Stimulated activated CD4-positive, alpha-beta T cell treated with anti-CD3 and anti-CD28 coated beads, Interleukin-15, amount 100 ng/mL, for 1 hour (primary cell): ENCODE data around the gene SH3BGRL.
"Not testable (repeated sequence)": the region's sequence is repeated elsewhere in the genome, so short reads cannot be mapped to it uniquely, and the experiment has no call there.

Experiments
- DNase-seq, 2 donors: peaks; one replicate each; pipeline ENCODE4 v3.0.0-alpha.2; 2020; ENCODE audit warnings: low read depth in 1 of 2, low spot score in 1 of 2

SH3BGRL gene

DNA sequence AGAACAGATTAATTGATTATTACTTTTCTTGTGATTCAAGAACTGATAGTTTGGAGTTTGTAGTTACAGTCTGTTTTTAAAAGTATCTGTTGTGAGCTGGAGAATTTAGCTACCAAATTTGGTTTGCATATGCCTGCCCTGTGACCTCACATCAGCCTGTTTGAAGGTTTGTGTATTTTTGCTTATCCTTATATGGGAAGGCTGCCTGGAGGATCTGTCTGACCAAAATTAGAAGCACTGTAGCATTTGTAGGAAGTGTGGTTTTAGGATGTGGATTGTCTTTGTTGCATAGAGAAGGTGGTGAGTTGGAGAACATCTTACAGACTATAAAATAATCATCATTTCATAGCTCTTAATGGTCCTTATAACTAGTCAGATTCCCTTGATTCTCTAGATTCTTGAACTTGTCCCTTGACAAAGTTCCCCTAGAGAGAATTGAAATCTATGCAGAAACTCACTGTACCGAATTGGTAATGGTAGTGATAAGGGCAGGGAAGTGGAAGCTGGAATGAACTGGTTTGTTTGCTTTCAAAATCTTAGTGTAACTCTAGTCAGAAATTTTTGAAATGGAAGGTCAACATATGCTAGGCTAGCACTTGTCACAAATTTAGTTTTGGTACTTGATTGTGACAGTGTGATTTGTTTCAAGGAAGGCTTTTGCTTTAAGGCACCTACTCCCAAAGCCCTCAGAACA is 57.3 kb downstream of the SH3BGRL start:
- no peak for DNase-seq

- no peak for DNase-seq
These were observed 58.0 kb downstream of the SH3BGRL start for GRCh38 chrX:81259714-81260395.

DNA sequence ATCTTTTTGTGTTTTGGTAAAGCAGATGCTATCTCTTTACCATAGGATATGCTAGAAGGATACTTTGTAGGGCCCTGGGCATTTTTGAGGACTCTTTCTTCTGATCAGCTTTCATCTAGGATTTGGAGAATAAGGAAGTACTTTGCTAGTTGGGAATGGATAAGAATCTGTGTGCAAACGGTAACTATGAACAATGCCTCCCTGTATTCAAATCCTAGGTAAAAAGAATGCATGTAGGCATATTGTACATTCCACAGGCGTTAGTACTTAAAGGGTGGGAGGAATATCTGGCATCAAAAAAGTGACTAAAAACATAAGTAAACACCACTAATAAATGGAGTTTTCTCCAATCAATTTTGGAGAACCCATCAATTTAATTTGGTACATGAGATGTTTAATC is 59.7 kb downstream of the SH3BGRL start:
- no peak for DNase-seq

- DNase-seq = no peak
These were observed 61.2 kb downstream of the SH3BGRL start for GRCh38 chrX:81263059-81263458.

GRCh38 chrX:81278616-81279015 is 76.7 kb downstream of the SH3BGRL start:
- DNase-seq = no peak

DNA sequence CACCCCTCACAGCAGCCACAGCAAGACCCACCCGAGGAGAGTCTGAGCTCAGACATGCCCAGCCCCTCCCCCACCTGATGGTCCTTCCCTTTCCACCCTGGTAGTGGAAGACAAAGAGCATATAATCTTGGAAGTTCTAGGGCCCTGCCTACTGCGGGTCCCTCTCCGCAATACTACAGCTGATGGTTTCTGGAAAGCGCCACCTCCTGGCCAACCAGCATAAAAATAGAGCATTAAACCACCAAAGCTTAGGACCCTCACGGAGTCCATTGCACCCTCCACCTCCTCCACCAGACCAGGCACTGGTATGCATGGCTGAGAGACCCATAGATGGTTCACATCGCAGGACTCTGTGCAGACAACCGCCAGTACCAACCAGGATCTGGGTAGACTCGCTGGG is 78.2 kb downstream of the SH3BGRL start:
- DNase-seq = no peak

GRCh38 chrX:81286075-81286474 is 84.2 kb downstream of the SH3BGRL start:
- DNase-seq = no peak

- no peak for DNase-seq
These were observed 84.7 kb downstream of the SH3BGRL start for GRCh38 chrX:81286608-81287007.

DNA sequence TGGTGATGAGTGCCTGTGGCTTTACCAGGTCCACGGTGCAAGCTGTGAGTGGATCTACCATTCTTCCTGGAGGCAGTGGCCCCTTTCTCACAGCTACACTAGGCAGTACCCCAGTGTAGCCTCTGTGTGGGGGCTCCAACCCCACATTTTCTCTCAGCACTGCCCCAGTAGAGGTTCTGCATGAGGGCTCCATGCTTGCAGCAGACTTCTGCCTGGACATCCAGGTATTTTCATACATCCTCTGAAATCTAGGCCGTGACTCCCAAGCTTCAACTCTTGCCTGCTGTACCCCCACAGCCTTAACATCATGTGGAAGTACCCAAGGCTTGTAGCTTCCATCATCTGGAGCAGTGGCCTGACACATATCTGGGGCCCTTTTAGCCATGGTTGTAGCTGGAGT is 90.1 kb downstream of the SH3BGRL start:
- no peak for DNase-seq

DNA sequence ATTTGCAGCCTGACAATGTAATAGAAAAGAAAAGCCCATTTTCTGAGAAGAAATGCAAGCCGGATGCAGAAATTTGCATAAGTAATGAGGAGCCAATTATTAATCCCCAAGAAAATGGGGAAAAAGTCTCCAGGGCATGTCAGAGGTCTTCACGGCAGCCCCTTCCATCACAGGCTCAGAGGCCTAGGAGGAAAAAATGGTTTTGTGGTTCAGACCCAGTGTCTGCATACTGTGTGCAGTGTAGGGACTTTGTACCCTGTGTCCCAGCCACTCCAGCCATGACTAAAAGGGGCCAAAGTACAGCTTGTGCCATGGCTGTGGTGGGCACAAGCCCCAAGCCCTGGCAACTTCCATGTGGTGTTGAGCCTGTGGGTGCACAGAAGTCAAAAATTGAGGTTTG is 92.2 kb downstream of the SH3BGRL start:
- no peak for DNase-seq

DNA sequence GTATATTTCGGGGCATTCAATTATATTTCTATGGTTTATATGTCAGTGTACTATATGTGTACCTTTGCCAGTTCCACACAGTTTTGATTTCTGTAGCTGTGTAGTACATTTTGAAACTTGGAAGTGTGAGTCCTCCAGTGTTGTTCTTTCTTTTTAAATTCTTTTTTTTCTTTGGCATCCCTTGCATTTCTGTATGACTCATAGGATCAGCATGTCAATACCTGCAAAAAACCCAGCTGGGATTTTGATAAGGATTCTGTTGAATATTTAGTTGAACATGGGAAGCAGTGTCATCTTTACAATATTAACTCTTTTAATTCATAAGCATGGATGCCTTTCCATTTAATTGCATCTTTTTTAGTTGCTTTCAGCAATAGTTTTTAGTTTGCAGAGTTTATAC is 100.0 kb downstream of the SH3BGRL start:
- no peak for DNase-seq

GRCh38 chrX:81304563-81304962 is 102.7 kb downstream of the SH3BGRL start:
- no peak for DNase-seq

DNA sequence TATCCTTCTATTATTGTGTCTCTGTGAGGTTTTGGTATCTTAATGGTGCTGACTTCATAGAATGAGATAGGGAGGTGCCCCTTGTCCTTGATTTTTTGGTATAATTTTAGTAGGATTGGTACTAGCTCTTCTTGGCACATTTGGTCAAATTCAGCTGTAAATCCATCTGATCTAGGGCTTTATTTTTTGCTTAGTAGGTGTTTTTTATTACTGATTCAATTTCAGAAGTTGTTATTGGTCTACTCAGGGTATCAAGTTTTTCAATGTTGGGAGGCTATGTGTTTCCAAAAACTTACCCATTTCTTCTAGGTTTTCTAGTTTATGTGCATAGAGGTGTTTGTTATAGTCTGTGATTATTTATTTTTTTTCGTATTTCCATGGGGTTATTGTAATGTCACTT is 103.3 kb downstream of the SH3BGRL start:
- no peak for DNase-seq

DNA sequence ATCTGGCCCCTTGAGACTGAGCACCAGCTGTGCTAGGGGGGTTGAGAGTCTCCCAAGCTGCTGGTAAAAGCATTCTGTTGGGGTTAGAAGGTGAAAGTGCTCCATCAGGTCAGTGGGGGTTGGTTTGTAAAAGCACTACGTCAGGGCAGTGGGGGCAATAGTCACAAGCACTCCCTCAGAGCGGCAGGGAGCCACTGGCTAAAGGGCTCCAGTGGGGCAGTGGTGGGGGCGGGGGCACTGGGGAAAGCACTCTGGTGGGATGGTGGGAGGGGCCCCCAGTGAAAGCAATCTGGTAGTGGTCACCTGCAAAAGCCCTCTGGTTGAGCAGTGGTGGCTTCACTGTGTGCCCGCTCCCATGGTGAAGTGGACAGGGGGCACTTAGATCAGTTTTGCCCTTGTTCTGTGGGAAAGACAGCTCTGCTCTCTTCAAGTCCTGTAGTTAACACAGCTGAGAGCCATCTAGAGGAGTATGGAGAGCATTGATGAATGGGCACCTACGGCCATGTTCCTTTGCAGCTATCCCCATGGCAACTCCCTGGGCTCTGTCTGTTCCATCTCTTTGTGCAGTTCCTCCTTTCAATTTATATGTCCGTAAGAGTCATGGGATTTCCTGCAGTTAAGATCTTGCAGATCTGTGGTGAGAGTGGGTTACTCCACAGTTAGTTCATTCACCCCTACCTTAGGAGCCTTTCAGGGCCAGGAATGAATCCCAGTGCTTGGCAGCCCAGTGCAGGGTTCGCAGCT is 106.4 kb downstream of the SH3BGRL start:
- DNase-seq = no peak

DNA sequence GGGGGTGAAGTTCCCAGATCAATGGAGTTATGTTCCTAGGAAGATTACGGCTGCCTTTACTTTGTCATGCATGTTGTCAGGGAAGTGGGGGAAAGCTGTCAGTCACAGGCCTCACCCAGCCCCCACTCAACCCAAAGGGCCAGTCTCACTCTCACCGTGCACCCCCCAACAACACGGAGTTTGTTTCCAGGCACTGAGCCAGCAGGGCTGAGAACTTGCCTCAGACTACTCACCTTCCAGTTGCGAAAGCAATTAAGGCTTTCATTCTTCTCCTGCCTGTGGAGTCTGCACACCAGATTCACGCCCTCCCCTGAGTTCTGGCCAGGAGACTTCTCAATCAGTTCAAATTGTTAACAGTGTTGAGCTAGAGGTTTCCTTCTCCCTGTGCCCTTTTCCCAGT is 114.3 kb downstream of the SH3BGRL start:
- no peak for DNase-seq

- DNase-seq = not testable (repeated sequence)
These were observed 129.8 kb downstream of the SH3BGRL start for GRCh38 chrX:81331653-81332052.

GRCh38 chrX:81336455-81337152 is 134.7 kb downstream of the SH3BGRL start:
- no peak for DNase-seq

- no peak for DNase-seq
These were observed 135.9 kb downstream of the SH3BGRL start for GRCh38 chrX:81337805-81338204.

- no peak for DNase-seq
These were observed 137.0 kb downstream of the SH3BGRL start for GRCh38 chrX:81338924-81339323.

DNA sequence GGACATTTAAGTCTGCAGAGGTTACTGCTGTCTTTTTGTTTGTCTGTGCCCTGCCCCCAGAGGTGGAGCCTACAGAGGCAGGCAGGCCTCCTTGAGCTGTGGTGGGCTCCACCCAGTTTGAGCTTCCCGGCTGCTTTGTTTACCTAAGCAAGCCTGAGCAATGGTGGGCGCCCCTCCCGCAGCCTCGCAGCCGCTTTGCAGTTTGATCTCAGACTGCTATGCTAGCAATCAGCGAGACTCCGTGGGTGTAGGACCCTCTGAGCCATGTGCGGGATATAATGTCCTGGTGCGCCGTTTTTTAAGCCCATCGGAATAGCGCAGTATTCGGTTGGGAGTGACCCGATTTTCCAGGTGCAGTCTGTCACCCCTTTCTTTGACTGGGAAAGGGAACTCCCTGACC is 143.4 kb downstream of the SH3BGRL start:
- not testable (repeated sequence) for DNase-seq
